HepG2 (cell line): ENCODE results near the gene NUAK1. TPM values are rescaled to one million over a fixed set of nuclear protein-coding genes. Genes with fewer than 3 reads are reported as not detected.

Experiments
- ATAC-seq: fragments of 200-7000 bp; cut with Tn5 transposase; 3 replicates; pipeline ENCODE4 v1.9.1; 2020; ENCODE audit warnings: mild to moderate bottlenecking, moderate library complexity
- BruUV-seq: library from RNA; stranded (reverse); fragments of 400-500 nt; replicated peaks from 2 replicates; lab custom pipeline; 2021; lab: Mats Ljungman, UMichigan
- CTCF ChIA-PET: fragments of 300-600 bp; formaldehyde crosslinking; extraction: SDS; loops from one replicate; lab custom pipeline; 2021; ENCODE audit warnings: low total read pairs, inconsistent platforms, low intra/inter-chr PET ratio; lab: Yijun Ruan, JAX
- POLR2A ChIA-PET: fragments of 350-600 bp; sonication (Branson Sonifier 250); formaldehyde crosslinking; loops from one replicate; lab custom pipeline; 2020; ENCODE audit warnings: antibody characterized with exemption, inconsistent platforms; lab: Yijun Ruan, JAX
- DNase-seq: peaks from one replicate; pipeline ENCODE4 v3.0.0-alpha.2; 2015; ENCODE audit warnings: low spot score
- FAIRE-seq: peaks from 3 replicates; lab custom pipeline; 2011; peaks lifted over from hg19 to GRCh38; lab: Jason Lieb, UNC
- H2AFZ ChIP-seq: one replicate; pipeline ENCODE4 v1.6.1; 2011; ENCODE audit warnings: low read length, inconsistent platforms
- H3K27ac ChIP-seq: fragments of 300-600 bp; 3 replicates; pipeline ENCODE4 v1.8.0; 2011; ENCODE audit warnings: mixed run types, mild to moderate bottlenecking, mixed read lengths, low read length, inconsistent platforms; ENCODE audit not compliant: insufficient read depth; ENCODE audit errors: extremely low read length
- H3K27me3 ChIP-seq, 2 experiments: fragments of 200-600 bp in 1 of 2; 2 replicates in 1 of 2; 3 replicates in 1 of 2; pipeline versions ENCODE4 v1.6.0 to v1.8.0; 2011; ENCODE audit warnings: low read length in 2 of 2, mild to moderate bottlenecking in 2 of 2, moderate library complexity in 2 of 2, inconsistent platforms in 1 of 2; ENCODE audit not compliant: insufficient read depth in 2 of 2, control insufficient read depth in 1 of 2
- H3K36me3 ChIP-seq, 2 experiments: fragments of 200-600 bp in 1 of 2; replicated peaks in 1 of 2; 2 replicates in 1 of 2; 3 replicates in 1 of 2; pipeline versions ENCODE4 v1.5.1 to v1.8.0; 2011; ENCODE audit warnings: low read length in 2 of 2, inconsistent platforms in 1 of 2; ENCODE audit not compliant: insufficient read depth in 2 of 2, control insufficient read depth in 1 of 2
- H3K4me1 ChIP-seq: 2 replicates; pipeline ENCODE4 v1.5.1; 2012; ENCODE audit warnings: low read length, inconsistent platforms; ENCODE audit not compliant: insufficient read depth
- H3K4me2 ChIP-seq: 2 replicates; pipeline ENCODE4 v1.6.0; 2011; ENCODE audit warnings: low read depth, low read length, inconsistent platforms
- H3K4me3 ChIP-seq, 3 experiments: fragments of 200-600 bp in 1 of 3; sonication (generic), shearing (Covaris generic) in 1 of 3; replicated peaks in 1 of 3; 2 replicates each; pipeline ENCODE4 v1.5.1; 2011 to 2016; ENCODE audit warnings: low read length in 3 of 3, inconsistent platforms in 2 of 3, low read depth in 2 of 3, mild to moderate bottlenecking in 2 of 3, control low read depth in 1 of 3, mixed read lengths in 1 of 3; ENCODE audit not compliant: insufficient read depth in 1 of 3
- H3K79me2 ChIP-seq: one replicate; pipeline ENCODE4 v1.6.1; 2011; ENCODE audit warnings: low read length, inconsistent platforms; ENCODE audit not compliant: insufficient read depth
- H3K9ac ChIP-seq: 2 replicates; pipeline ENCODE4 v1.6.0; 2011; ENCODE audit warnings: mild to moderate bottlenecking, low read depth, low read length, inconsistent platforms; ENCODE audit not compliant: insufficient read depth
- H3K9me3 ChIP-seq: 2 replicates; pipeline ENCODE4 v1.5.1; 2012; ENCODE audit warnings: mild to moderate bottlenecking, low read length
- H4K20me1 ChIP-seq: 2 replicates; pipeline ENCODE4 v1.6.0; 2011; ENCODE audit warnings: inconsistent platforms, mild to moderate bottlenecking, low read length, moderate library complexity; ENCODE audit not compliant: insufficient read depth
- AFF4 ChIP-seq: sonication (generic); formaldehyde crosslinking; IDR thresholded peaks from 2 replicates; pipeline ENCODE4 v1.4.0; 2020; ENCODE audit warnings: missing genetic modification reagents
- BCLAF1 ChIP-seq: fragments of 450-650 bp; IDR thresholded peaks from 2 replicates; pipeline ENCODE4 v1.6.1; 2017; ENCODE audit warnings: mild to moderate bottlenecking
- CHCHD3 ChIP-seq: sonication (generic); formaldehyde crosslinking; IDR thresholded peaks from 2 replicates; pipeline ENCODE4 v1.8.0; 2022; ENCODE audit warnings: mild to moderate bottlenecking, missing genetic modification reagents, moderate library complexity
- GATAD2A ChIP-seq: IDR thresholded peaks from 2 replicates; pipeline ENCODE4 v1.6.1; 2016
- NFATC3 ChIP-seq: sonication (generic); formaldehyde crosslinking; IDR thresholded peaks from 2 replicates; pipeline ENCODE4 v1.5.1; 2020; ENCODE audit warnings: mild to moderate bottlenecking, missing genetic modification reagents
- NKX3-1 ChIP-seq: sonication (generic); formaldehyde crosslinking; IDR thresholded peaks from 2 replicates; pipeline ENCODE4 v1.5.0; 2020; ENCODE audit warnings: missing genetic modification reagents
- POLR2AphosphoS5 ChIP-seq: IDR thresholded peaks from 2 replicates; pipeline ENCODE4 v1.6.1; 2012; ENCODE audit warnings: low read depth, low read length
- ZNF142 ChIP-seq: sonication (generic); formaldehyde crosslinking; IDR thresholded peaks from 2 replicates; pipeline ENCODE4 v1.4.0; 2020; ENCODE audit warnings: missing genetic modification reagents
- ZNF260 ChIP-seq: sonication (generic); formaldehyde crosslinking; IDR thresholded peaks from 2 replicates; pipeline ENCODE4 v1.4.0; 2020; ENCODE audit warnings: missing genetic modification reagents, low read depth, mild to moderate bottlenecking, borderline replicate concordance
- ZNF629 ChIP-seq: sonication (generic); formaldehyde crosslinking; conservative IDR thresholded peaks from 2 replicates; pipeline ENCODE4 v1.5.0; 2020; ENCODE audit warnings: missing genetic modification reagents
- WGBS: methylation state at CpG from one replicate; pipeline ENCODE4 v1.1.6; 2017; ENCODE audit warnings: low lambda C conversion rate; 5-methylcytosine and 5-hydroxymethylcytosine counted together
- in situ Hi-C: cut with HindIII; loops from 2 replicates; pipeline ENCODE4 v1.10.0; 2017; ENCODE audit warnings: low pct_unique_long_range_greater_than_20kb; ENCODE audit not compliant: extremely low pct_ligation_motif_present
- intact Hi-C: fragments of 100-400 bp; cut with micrococcal nuclease; formaldehyde crosslinking; loops from one replicate; pipeline ENCODE4 v1.10.0; 2022; ENCODE audit not compliant: unreplicated experiment
- polyA plus RNA-seq, 8 experiments: library from polyadenylated mRNA; depleted of rRNA in 3 of 8; stranded (reverse) in 7 of 8; unstranded in 1 of 8; fragments of >200 nt; fragmentation: Illumina TruSeq in 4 of 8; extraction: Trizol in 4 of 8; gene quantifications; 2 replicates each; pipeline versions ENCODE4 v1.2.1 to v1.2.3, GENCODE V29; 2011 to 2016; ENCODE audit warnings: low read depth in 4 of 8, missing spikeins in 1 of 8, mixed read lengths in 1 of 8; ENCODE audit not compliant: insufficient read depth in 1 of 8
- total RNA-seq, 5 experiments: library from RNA; depleted of rRNA; stranded (reverse); fragments of >200 nt; fragmentation: Illumina TruSeq; extraction: Trizol; gene quantifications; 2 replicates each; pipeline ENCODE4 v1.2.3, GENCODE V29; 2016; ENCODE audit warnings: low read depth in 1 of 5

NUAK1 gene
- total and polyA plus RNA-seq, 2 of the 13 experiments (the other 11 are each of a cell fraction or from before 2014, with no cell fraction given): 1.7 to 1.9 TPM

- Histone ChIP-seq H3K27me3 (peaks cover 0 to 13% of the 10 kb centered on the region in 2 experiments; a peak in 2 of 5 replicates), H3K9me3 (no peaks in the 10 kb centered on the region), H3K4me2 (no peak overlapping the region), H3K4me3 (no peak overlapping the region), H3K27ac (no peak overlapping the region), H4K20me1 (no peaks in the 10 kb centered on the region), H3K4me1 (peaks cover 80% of the 10 kb centered on the region), H3K36me3 (no peaks in the 10 kb centered on the region), H2AFZ (no peak overlapping the region), H3K9ac (no peak overlapping the region), H3K79me2 (no peaks in the 10 kb centered on the region)
- TF ChIP-seq AFF4: no peak
- no peak for TF ChIP-seq BCLAF1
- TF ChIP-seq ZNF142 (CRISPR knock-in tag): no peak
- TF ChIP-seq CHCHD3 (CRISPR knock-in tag): no peak
- no peak for TF ChIP-seq POLR2AphosphoS5
- no peak for TF ChIP-seq NFATC3
- no peak for TF ChIP-seq GATAD2A (CRISPR knock-in tag)
- no peak for TF ChIP-seq ZNF260 (CRISPR knock-in tag)
- no peak for TF ChIP-seq ZNF629
- no peak for TF ChIP-seq NKX3-1 (CRISPR knock-in tag)
- POLR2A ChIA-PET: no interaction called here
- FAIRE-seq: no peak
- BruUV-seq: no TSS peak
- in situ Hi-C loops: loop anchor here (10.0 kb wide), 1 partner anchor 50 kb away; no protein-coding TSS in a partner anchor
- no peak for ATAC-seq
- CTCF ChIA-PET: interaction anchor here (1.6 to 2.5 kb wide), 2 partner anchors 429 to 714 kb away, joined by 8 to 10 read pairs; no protein-coding TSS in a partner anchor
- no peak for DNase-seq
- 90% methylated on average over 6 of the region's 6 CpGs for WGBS
- intact Hi-C loops: loop anchor here (5.0 kb wide), 1 partner anchor 103 kb away; no protein-coding TSS in a partner anchor
Measured at GRCh38 chr12:106135075-106135474, 3.7 kb downstream of the NUAK1 start.
